H1 (cell line): ENCODE results near the gene LFNG. TPM values are rescaled to one million over a fixed set of nuclear protein-coding genes. Genes with fewer than 3 reads are reported as not detected.

Experiments used
- BRCA1 ChIP-seq: IDR thresholded peaks from 2 replicates; pipeline ENCODE4 v1.6.1; 2012; ENCODE audit warnings: low read depth, low read length, improper control_type of control experiment
- CREB1 ChIP-seq: IDR thresholded peaks from 2 replicates; pipeline ENCODE4 v1.6.1; 2012; ENCODE audit warnings: inconsistent platforms
- JUN ChIP-seq: IDR thresholded peaks from 2 replicates; pipeline ENCODE4 v1.6.1; 2011; ENCODE audit warnings: low read depth, mild to moderate bottlenecking, improper control_type of control experiment, low read length
- MAX ChIP-seq: IDR thresholded peaks from 2 replicates; pipeline ENCODE4 v1.6.1; 2012; ENCODE audit warnings: inconsistent platforms
- polyA plus RNA-seq, 7 experiments: library from polyadenylated mRNA; depleted of rRNA in 3 of 7; stranded (reverse) in 5 of 7; unstranded in 2 of 7; fragments of >200 nt in 5 of 7; fragments of 200-250 nt in 2 of 7; gene quantifications; 1 replicate in 5 of 7; 2 replicates in 1 of 7; 4 replicates in 1 of 7; pipeline versions ENCODE4 v1.2.1 to v1.2.3, GENCODE V29; 2011 to 2013; ENCODE audit warnings: missing spikeins in 2 of 7, mixed read lengths in 2 of 7
- total RNA-seq: library from RNA; stranded (reverse); fragmentation: NEBNext Ultra II Directional; extraction: Animal tissue kit (Norgen Biotek cat#: 25700); gene quantifications from 2 replicates; pipeline ENCODE4 v1.2.1, GENCODE V29; 2021
- TF ChIP-seq, protein P1 (sequence below): IDR thresholded peaks from 2 replicates; pipeline ENCODE4 v1.6.1; 2012; ENCODE audit warnings: inconsistent platforms

LFNG gene
- total and polyA plus RNA-seq, 2 of the 8 experiments (the other 6 are each of a cell fraction or from before 2014, with no cell fraction given): 31.6 to 35.6 TPM

- TF ChIP-seq BRCA1: no peak
- TF ChIP-seq, protein P1, sequence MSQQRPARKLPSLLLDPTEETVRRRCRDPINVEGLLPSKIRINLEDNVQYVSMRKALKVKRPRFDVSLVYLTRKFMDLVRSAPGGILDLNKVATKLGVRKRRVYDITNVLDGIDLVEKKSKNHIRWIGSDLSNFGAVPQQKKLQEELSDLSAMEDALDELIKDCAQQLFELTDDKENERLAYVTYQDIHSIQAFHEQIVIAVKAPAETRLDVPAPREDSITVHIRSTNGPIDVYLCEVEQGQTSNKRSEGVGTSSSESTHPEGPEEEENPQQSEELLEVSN: no peak
- no peak for TF ChIP-seq MAX
- TF ChIP-seq JUN: no peak
- TF ChIP-seq CREB1: no peak
- TF ChIP-seq, all 59 proteins: peak for 0
Measured at GRCh38 chr7:2504889-2505375, 14.6 kb upstream of the LFNG start (continued).
